DND-41 (cell line): ENCODE measurements around the gene OMP.

Experiments used
- ATAC-seq: fragments of 200-7000 bp; cut with Tn5 transposase; 3 replicates; pipeline ENCODE4 v1.9.1; 2021; ENCODE audit warnings: low read depth; ENCODE audit not compliant: insufficient read depth
- DNase-seq: peaks from one replicate; pipeline ENCODE4 v3.0.0-alpha.2; 2020
- H2AFZ ChIP-seq: 2 replicates; pipeline ENCODE4 v1.6.0; 2012; ENCODE audit warnings: low read depth, low read length
- H3K27ac ChIP-seq: 2 replicates; pipeline ENCODE4 v1.5.1; 2012; ENCODE audit warnings: low read length, inconsistent platforms
- H3K27me3 ChIP-seq: fragments of 200-600 bp; sonication (generic); 2 replicates; pipeline ENCODE4 v1.6.0; 2012; ENCODE audit warnings: low read length, mild to moderate bottlenecking, inconsistent platforms; ENCODE audit not compliant: insufficient read depth, poor library complexity
- H3K36me3 ChIP-seq: 2 replicates; pipeline ENCODE4 v1.5.1; 2012; ENCODE audit warnings: low read length, inconsistent platforms; ENCODE audit not compliant: insufficient read depth
- H3K4me1 ChIP-seq: 2 replicates; pipeline ENCODE4 v1.5.1; 2012; ENCODE audit warnings: mild to moderate bottlenecking, low read length; ENCODE audit not compliant: insufficient read depth
- H3K4me2 ChIP-seq: 2 replicates; pipeline ENCODE4 v1.6.0; 2012; ENCODE audit warnings: mild to moderate bottlenecking, moderate library complexity, low read length, inconsistent platforms; ENCODE audit not compliant: insufficient read depth
- H3K4me3 ChIP-seq, 2 experiments: fragments of 200-600 bp in 1 of 2; shearing (Covaris generic) in 1 of 2; 2 replicates each; pipeline ENCODE4 v1.5.1; 2012 to 2016; ENCODE audit warnings: inconsistent platforms in 2 of 2, low read length in 2 of 2, mild to moderate bottlenecking in 2 of 2, low read depth in 1 of 2, moderate library complexity in 1 of 2
- H3K79me2 ChIP-seq: 2 replicates; pipeline ENCODE4 v1.6.0; 2012; ENCODE audit warnings: low read length, inconsistent platforms; ENCODE audit not compliant: insufficient read depth
- H3K9ac ChIP-seq: 2 replicates; pipeline ENCODE4 v1.6.0; 2012; ENCODE audit warnings: low read depth, mild to moderate bottlenecking, inconsistent platforms, low read length, moderate library complexity
- H3K9me3 ChIP-seq: 2 replicates; pipeline ENCODE4 v1.5.1; 2012; ENCODE audit warnings: low read length, moderate library complexity, mild to moderate bottlenecking, inconsistent platforms; ENCODE audit not compliant: insufficient read depth, severe bottlenecking
- H4K20me1 ChIP-seq: 2 replicates; pipeline ENCODE4 v1.6.0; 2012; ENCODE audit warnings: low read length; ENCODE audit not compliant: insufficient read depth
- EZH2 ChIP-seq: IDR thresholded peaks from 3 replicates; pipeline ENCODE4 v1.6.1; 2012; ENCODE audit warnings: borderline replicate concordance, low read depth, mild to moderate bottlenecking, moderate library complexity, low read length, inconsistent platforms; ENCODE audit not compliant: severe bottlenecking

The OMP gene

DNA sequence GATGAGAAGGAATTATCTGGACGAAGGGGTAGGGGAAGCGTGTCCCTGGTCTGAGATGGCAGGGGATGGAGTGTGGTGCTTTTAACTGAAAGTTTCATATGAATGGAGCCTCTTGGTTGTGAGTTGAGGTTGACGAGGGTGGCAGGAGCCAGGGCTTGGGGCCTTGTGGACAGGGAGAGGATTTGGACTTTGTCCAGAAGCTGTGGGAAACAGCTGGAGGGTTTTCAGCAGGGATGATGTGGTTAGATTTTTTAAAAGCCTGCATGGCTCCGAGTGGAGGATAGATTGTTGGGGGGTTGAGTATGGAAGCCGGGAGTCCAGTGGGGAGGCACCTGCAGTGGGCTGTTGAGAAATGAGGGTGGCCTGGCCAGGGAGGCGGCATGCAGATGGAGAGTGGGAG is 50.2 kb downstream of the OMP start:
- Histone ChIP-seq H3K4me3 (peak overlapping the region in 1 of 2 experiments; percentile 22; a peak in 1 of 4 replicates), H2AFZ (no peak overlapping the region), H3K27ac (peak overlapping the region; percentile 87), H3K79me2 (no peaks in the 10 kb centered on the region), H3K9me3 (no peaks in the 10 kb centered on the region), H3K4me1 (peaks cover 44% of the 10 kb centered on the region), H3K36me3 (no peaks in the 10 kb centered on the region), H3K27me3 (no peaks in the 10 kb centered on the region), H4K20me1 (peaks cover 7% of the 10 kb centered on the region; the same call in 1 of the 2 replicates), H3K9ac (peak overlapping the region; percentile 35), H3K4me2 (peak overlapping the region; percentile 46)
- ATAC-seq (no peak), DNase-seq (no peak)
- no peak for TF ChIP-seq EZH2
